Ascending aorta (tissue), 2 donors: ENCODE results near the gene SOAT2. TPM values are rescaled to one million over a fixed set of nuclear protein-coding genes. Genes with fewer than 3 reads are reported as not detected.
"Not testable (repeated sequence)": the region's sequence is repeated elsewhere in the genome, so short reads cannot be mapped to it uniquely, and the experiment has no call there.

Experiments
- DNase-seq, 2 donors: peaks; one replicate each; pipeline ENCODE4 v3.0.0-alpha.2; 2019; ENCODE audit warnings: low spot score in 2 of 2
- H3K27ac ChIP-seq, 2 donors: fragments of 200-600 bp; sonication (generic); one replicate each; pipeline ENCODE4 v1.5.1; 2016 to 2017; ENCODE audit warnings: mild to moderate bottlenecking in 1 of 2
- H3K27me3 ChIP-seq: fragments of 200-600 bp; sonication (generic); one replicate; pipeline ENCODE4 v1.5.1; 2017
- H3K36me3 ChIP-seq, 2 donors: fragments of 200-600 bp; sonication (generic); one replicate each; pipeline ENCODE4 v1.5.1; 2016
- H3K4me1 ChIP-seq, 2 donors: fragments of 200-600 bp; sonication (generic); one replicate each; pipeline ENCODE4 v1.5.1; 2016 to 2017; ENCODE audit warnings: mild to moderate bottlenecking in 1 of 2
- H3K4me3 ChIP-seq, 2 donors: fragments of 200-600 bp; sonication (generic); one replicate each; pipeline ENCODE4 v1.5.1; 2016 to 2017; ENCODE audit warnings: mild to moderate bottlenecking in 1 of 2
- H3K9me3 ChIP-seq, 2 donors: fragments of 200-600 bp; sonication (generic); one replicate each; pipeline ENCODE4 v1.5.1; 2016
- intact Hi-C: fragments of 100-400 bp; cut with DNase I; formaldehyde crosslinking; loops from one replicate; pipeline ENCODE4 v1.15.1; 2023
- total RNA-seq: library from RNA; depleted of rRNA; stranded (reverse); fragments of >200 nt; gene quantifications from one replicate; pipeline ENCODE4 v1.1.0, GENCODE V29; 2016
- TF ChIP-seq, protein P1 (sequence below), 3 experiments: fragments of 200-600 bp in 2 of 3; fragments of 450-650 bp in 1 of 3; sonication (generic) in 2 of 3; IDR thresholded peaks; one replicate each; pipeline ENCODE4 v1.5.1; 2016 to 2019; ENCODE audit warnings: antibody characterized with exemption in 3 of 3, mild to moderate bottlenecking in 1 of 3, moderate library complexity in 1 of 3

The SOAT2 gene
- total RNA-seq, 1 donor from 2014 or later = not detected

DNA sequence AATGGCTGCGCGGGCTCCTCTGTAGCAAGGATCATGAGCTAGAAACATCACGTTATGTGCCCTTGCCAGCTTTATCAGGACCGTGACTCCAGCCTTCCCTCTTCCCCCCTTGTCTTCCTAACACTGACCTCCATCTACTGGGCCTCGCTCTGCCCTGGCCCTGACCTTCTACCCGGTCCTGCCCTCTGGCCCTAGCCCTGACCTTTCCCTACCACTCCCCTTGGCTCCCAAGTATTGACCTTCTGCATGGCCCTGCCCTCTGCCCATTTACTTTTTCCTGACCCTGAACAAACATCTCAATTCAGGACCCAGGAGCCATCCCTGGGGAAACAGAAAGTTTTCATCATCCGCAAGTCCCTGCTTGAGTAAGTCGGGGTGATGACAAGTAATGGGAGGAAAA, 2.0 kb downstream of the SOAT2 start:
- TF ChIP-seq, protein P1, sequence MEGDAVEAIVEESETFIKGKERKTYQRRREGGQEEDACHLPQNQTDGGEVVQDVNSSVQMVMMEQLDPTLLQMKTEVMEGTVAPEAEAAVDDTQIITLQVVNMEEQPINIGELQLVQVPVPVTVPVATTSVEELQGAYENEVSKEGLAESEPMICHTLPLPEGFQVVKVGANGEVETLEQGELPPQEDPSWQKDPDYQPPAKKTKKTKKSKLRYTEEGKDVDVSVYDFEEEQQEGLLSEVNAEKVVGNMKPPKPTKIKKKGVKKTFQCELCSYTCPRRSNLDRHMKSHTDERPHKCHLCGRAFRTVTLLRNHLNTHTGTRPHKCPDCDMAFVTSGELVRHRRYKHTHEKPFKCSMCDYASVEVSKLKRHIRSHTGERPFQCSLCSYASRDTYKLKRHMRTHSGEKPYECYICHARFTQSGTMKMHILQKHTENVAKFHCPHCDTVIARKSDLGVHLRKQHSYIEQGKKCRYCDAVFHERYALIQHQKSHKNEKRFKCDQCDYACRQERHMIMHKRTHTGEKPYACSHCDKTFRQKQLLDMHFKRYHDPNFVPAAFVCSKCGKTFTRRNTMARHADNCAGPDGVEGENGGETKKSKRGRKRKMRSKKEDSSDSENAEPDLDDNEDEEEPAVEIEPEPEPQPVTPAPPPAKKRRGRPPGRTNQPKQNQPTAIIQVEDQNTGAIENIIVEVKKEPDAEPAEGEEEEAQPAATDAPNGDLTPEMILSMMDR (IDR thresholded peaks at IDR 0.05) = no peak

DNA sequence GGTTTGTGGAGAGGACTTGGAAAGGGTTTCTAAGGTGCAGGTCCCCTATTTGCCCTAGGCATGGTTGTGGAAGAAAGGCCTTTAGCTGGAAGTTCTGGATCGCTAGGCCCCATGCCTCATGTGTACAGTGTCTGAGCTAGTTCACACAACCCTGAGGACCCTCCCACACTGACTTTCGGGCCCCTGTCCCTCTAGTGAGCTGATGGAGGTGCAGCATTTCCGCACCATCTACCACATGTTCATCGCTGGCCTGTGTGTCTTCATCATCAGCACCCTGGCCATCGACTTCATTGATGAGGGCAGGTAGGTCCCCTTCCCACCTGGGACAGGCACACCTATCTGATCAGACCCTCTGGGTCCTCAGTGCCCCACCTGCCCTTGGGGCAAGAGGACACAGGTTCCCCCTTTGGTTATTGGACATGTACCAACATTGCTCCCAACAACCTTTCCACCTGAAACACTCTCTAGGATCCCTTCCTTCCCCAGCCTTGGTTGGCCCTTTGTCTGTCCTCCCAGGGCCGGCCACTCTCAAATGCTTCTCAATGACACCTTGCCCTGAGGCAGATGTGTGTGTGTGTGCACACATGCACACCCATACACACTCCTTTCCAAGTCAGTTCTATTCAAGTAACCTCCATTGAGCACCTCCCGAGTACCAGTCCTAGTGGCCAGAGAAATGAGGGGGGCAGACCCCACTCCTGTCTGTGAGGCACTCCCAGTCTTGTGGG, 2.6 kb downstream of the SOAT2 start:
- H3K27ac ChIP-seq = peak overlapping the region; percentile 69 to 79
- H3K27me3 ChIP-seq = no peaks in the 10 kb centered on the region
- H3K4me3 ChIP-seq = no peak overlapping the region
- TF ChIP-seq, protein P1 (IDR thresholded peaks at IDR 0.05) = no peak
- intact Hi-C loops = no loop called here
- DNase-seq = no peak
- H3K9me3 ChIP-seq = no peaks in the 10 kb centered on the region
- H3K4me1 ChIP-seq = peaks cover 0 to 23% of the 10 kb centered on the region in 2 donors
- peaks cover 15 to 21% of the 10 kb centered on the region in 2 donors for H3K36me3 ChIP-seq

More for the DNA sequence above, 2.0 kb downstream of the SOAT2 start:
- H3K4me3 ChIP-seq = no peak overlapping the region
- peak overlapping the region in 1 of 2 donors; percentile 79 for H3K27ac ChIP-seq
- peaks cover 0 to 27% of the 10 kb centered on the region in 2 donors for H3K4me1 ChIP-seq
- intact Hi-C loops = no loop called here
- H3K9me3 ChIP-seq = no peaks in the 10 kb centered on the region
- H3K27me3 ChIP-seq = no peaks in the 10 kb centered on the region
- peaks cover 21 to 27% of the 10 kb centered on the region in 2 donors for H3K36me3 ChIP-seq
- DNase-seq = no peak

GRCh38 chr12:53107122-53107521, 3.8 kb downstream of the SOAT2 start:
- intact Hi-C loops = no loop called here
- H3K9me3 ChIP-seq = no peaks in the 10 kb centered on the region
- H3K27me3 ChIP-seq = no peaks in the 10 kb centered on the region
- peaks cover 0 to 23% of the 10 kb centered on the region in 2 donors for H3K4me1 ChIP-seq
- H3K36me3 ChIP-seq = peaks cover 2 to 9% of the 10 kb centered on the region in 2 donors
- H3K4me3 ChIP-seq = no peak overlapping the region
- DNase-seq = no peak
- peak overlapping the region; percentile 69 to 79 for H3K27ac ChIP-seq
- TF ChIP-seq, protein P1 (IDR thresholded peaks at IDR 0.05) = no peak

DNA sequence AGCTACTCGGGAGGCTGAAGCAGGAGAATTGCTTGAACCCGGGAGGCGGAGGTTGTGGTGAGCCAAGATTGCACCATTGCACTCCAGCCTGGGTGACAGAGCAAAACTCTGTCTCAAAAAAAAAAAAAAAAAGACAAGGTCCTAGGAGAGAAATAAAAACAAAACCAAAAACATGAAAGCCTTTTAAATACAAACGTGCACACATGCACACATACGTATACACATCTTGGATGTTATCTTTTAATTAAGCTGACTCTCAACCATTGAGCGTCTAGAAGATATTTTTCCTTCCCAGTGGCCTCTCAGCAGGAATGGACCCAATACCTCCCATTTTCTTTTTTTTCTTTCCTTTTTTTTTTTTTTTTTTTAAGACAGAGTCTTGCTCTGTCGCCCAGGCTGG, 9.1 kb downstream of the SOAT2 start:
- DNase-seq, H3K36me3 ChIP-seq, H3K9me3 ChIP-seq, H3K27me3 ChIP-seq, intact Hi-C loops, H3K27ac ChIP-seq, H3K4me3 ChIP-seq: not testable (repeated sequence)
- peaks cover 6 to 32% of the 10 kb centered on the region in 2 donors for H3K4me1 ChIP-seq

GRCh38 chr12:53113136-53113705, 9.9 kb downstream of the SOAT2 start:
- Histone ChIP-seq H3K9me3 (no peaks in the 10 kb centered on the region), H3K4me1 (peaks cover 6 to 31% of the 10 kb centered on the region in 2 donors), H3K4me3 (no peak overlapping the region), H3K36me3 (no peaks in the 10 kb centered on the region), H3K27me3 (no peaks in the 10 kb centered on the region), H3K27ac (no peak overlapping the region)
- no peak for DNase-seq
- TF ChIP-seq, protein P1 (IDR thresholded peaks at IDR 0.05) = no peak
- intact Hi-C loops = no loop called here

- no peaks in the 10 kb centered on the region for H3K36me3 ChIP-seq
- H3K4me3 ChIP-seq = no peak overlapping the region
- intact Hi-C loops = no loop called here
- no peaks in the 10 kb centered on the region for H3K9me3 ChIP-seq
- DNase-seq = no peak
- H3K27ac ChIP-seq = peak overlapping the region; percentile 90 to 95
- no peaks in the 10 kb centered on the region for H3K27me3 ChIP-seq
- peaks cover 6 to 28% of the 10 kb centered on the region in 2 donors for H3K4me1 ChIP-seq
- TF ChIP-seq, protein P1 (IDR thresholded peaks at IDR 0.05) = no peak
Measured at GRCh38 chr12:53113951-53114350, 10.7 kb downstream of the SOAT2 start.
